ENCODE data around the gene SCML1. TPM values are rescaled to one million over a fixed set of nuclear protein-coding genes. Genes with fewer than 3 reads are reported as not detected.

SCML1 gene
- total RNA-seq, 1 experiment from 2014 or later: 7.0 TPM

DNA sequence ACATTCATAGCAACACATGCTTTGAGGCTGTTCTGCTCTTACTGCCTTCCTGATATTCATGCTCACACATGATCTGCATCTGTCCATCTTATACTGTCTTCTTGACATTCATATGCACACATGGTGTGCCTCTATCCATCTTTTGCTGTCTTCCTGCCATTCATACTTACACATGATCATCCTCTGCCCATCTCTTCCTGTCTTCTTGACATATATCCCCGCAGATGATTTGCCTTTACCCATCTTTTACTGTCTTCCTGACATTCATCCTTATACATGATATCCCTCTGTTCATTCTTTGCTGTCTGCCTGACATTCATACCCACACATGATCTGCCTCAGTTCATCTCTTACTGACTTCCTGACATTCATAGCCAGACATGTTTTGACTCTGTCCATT, 36.8 kb downstream of the SCML1 start:
- Histone ChIP-seq H3K4me3 (ENCODE audit: low read depth in 2 of 2, low read length in 2 of 2) (no peak overlapping the region), H3K27ac (ENCODE audit: low read length) (no peak overlapping the region), H3K27me3 (ENCODE audit: control insufficient read depth, insufficient read depth, low read length) (no peaks in the 10 kb centered on the region), H3K4me1 (ENCODE audit: control insufficient read depth, insufficient read depth, low read length) (no peaks in the 10 kb centered on the region), H3K9me3 (ENCODE audit: control insufficient read depth, insufficient read depth, low read depth, low read length) (no peaks in the 10 kb centered on the region), H3K36me3 (ENCODE audit: control insufficient read depth, insufficient read depth, low read length) (no peaks in the 10 kb centered on the region)
- TF ChIP-seq TCF7L2 (IDR thresholded peaks at IDR 0.05; ENCODE audit: low read depth, low read length) (no peak), SIN3A (IDR thresholded peaks at IDR 0.05; ENCODE audit: borderline replicate concordance, insufficient read depth, low read depth, low read length) (no peak), POLR2AphosphoS5 (IDR thresholded peaks at IDR 0.05; ENCODE audit: low read depth, low read length) (no peak), CTCF (IDR thresholded peaks at IDR 0.05) (no peak)
- TF ChIP-seq, protein P1, sequence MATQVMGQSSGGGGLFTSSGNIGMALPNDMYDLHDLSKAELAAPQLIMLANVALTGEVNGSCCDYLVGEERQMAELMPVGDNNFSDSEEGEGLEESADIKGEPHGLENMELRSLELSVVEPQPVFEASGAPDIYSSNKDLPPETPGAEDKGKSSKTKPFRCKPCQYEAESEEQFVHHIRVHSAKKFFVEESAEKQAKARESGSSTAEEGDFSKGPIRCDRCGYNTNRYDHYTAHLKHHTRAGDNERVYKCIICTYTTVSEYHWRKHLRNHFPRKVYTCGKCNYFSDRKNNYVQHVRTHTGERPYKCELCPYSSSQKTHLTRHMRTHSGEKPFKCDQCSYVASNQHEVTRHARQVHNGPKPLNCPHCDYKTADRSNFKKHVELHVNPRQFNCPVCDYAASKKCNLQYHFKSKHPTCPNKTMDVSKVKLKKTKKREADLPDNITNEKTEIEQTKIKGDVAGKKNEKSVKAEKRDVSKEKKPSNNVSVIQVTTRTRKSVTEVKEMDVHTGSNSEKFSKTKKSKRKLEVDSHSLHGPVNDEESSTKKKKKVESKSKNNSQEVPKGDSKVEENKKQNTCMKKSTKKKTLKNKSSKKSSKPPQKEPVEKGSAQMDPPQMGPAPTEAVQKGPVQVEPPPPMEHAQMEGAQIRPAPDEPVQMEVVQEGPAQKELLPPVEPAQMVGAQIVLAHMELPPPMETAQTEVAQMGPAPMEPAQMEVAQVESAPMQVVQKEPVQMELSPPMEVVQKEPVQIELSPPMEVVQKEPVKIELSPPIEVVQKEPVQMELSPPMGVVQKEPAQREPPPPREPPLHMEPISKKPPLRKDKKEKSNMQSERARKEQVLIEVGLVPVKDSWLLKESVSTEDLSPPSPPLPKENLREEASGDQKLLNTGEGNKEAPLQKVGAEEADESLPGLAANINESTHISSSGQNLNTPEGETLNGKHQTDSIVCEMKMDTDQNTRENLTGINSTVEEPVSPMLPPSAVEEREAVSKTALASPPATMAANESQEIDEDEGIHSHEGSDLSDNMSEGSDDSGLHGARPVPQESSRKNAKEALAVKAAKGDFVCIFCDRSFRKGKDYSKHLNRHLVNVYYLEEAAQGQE (IDR thresholded peaks at IDR 0.05; ENCODE audit: insufficient read depth in 1 of 2, low read depth in 2 of 2, low read length in 1 of 2): no peak
- BruUV-seq (replicated peaks): no TSS peak
- intact Hi-C loops (cut with micrococcal nuclease; ENCODE audit: unreplicated experiment) (no loop called here), in situ Hi-C loops (cut with HindIII; ENCODE audit: low pct_unique_long_range_greater_than_20kb, low sequenced_read_pairs) (no loop called here)
- no peak for ATAC-seq
- ChIA-PET POLR2A (no interaction called here), CTCF (no interaction called here)
- DNase-seq (ENCODE audit: low read depth, low spot score): no peak

DNA sequence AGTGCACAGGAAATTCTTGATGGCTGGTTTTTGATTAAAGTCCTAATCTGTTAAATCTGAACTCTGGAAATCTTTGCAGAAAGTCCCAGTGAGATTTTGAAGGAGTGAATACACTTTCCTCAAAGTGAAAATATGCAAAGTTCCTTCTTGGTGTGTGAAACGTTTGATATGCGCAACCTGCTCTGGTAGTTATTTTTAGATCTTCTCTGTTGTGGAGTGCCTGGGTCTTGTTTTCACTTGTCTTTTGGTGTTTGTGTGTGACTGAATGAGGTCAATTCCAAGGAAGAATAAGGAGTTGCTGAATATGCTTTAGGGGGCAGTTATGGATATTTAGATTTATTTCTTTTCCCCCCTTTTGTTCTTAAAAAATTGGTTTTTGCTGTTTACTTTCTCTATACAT, 41.7 kb downstream of the SCML1 start:
- H3K27me3 ChIP-seq (ENCODE audit: control insufficient read depth, insufficient read depth, low read length): no peaks in the 10 kb centered on the region
- no peak for DNase-seq (ENCODE audit: low read depth, low spot score)
- H3K9me3 ChIP-seq (ENCODE audit: control insufficient read depth, insufficient read depth, low read depth, low read length): no peaks in the 10 kb centered on the region
- H3K4me1 ChIP-seq (ENCODE audit: control insufficient read depth, insufficient read depth, low read length): no peaks in the 10 kb centered on the region
- H3K36me3 ChIP-seq (ENCODE audit: control insufficient read depth, insufficient read depth, low read length): no peaks in the 10 kb centered on the region
- no TSS peak for BruUV-seq (replicated peaks)
- TF ChIP-seq TCF7L2 (IDR thresholded peaks at IDR 0.05; ENCODE audit: low read depth, low read length) (no peak), POLR2AphosphoS5 (IDR thresholded peaks at IDR 0.05; ENCODE audit: low read depth, low read length) (no peak), SIN3A (IDR thresholded peaks at IDR 0.05; ENCODE audit: borderline replicate concordance, insufficient read depth, low read depth, low read length) (no peak), CTCF (IDR thresholded peaks at IDR 0.05) (no peak)
- TF ChIP-seq, protein P1 (IDR thresholded peaks at IDR 0.05; ENCODE audit: insufficient read depth in 1 of 2, low read depth in 2 of 2, low read length in 1 of 2): no peak
- CTCF ChIA-PET: no interaction called here
- H3K4me3 ChIP-seq (ENCODE audit: low read depth in 2 of 2, low read length in 2 of 2): no peak overlapping the region
- intact Hi-C loops (cut with micrococcal nuclease; ENCODE audit: unreplicated experiment) (no loop called here), in situ Hi-C loops (cut with HindIII; ENCODE audit: low pct_unique_long_range_greater_than_20kb, low sequenced_read_pairs) (no loop called here)
- POLR2A ChIA-PET: no interaction called here
- no peak for ATAC-seq
- H3K27ac ChIP-seq (ENCODE audit: low read length): no peak overlapping the region

Data from Panc1 (cell line).